Measurements from ENCODE around the gene C19orf44.
"Not testable (repeated sequence)": the region's sequence is repeated elsewhere in the genome, so short reads cannot be mapped to it uniquely, and the experiment has no call there.

The C19orf44 gene

GRCh38 chr19:16537111-16537510 is 40.9 kb downstream of the C19orf44 start:
- no peak for DNase-seq (ENCODE audit: low read depth)

DNA sequence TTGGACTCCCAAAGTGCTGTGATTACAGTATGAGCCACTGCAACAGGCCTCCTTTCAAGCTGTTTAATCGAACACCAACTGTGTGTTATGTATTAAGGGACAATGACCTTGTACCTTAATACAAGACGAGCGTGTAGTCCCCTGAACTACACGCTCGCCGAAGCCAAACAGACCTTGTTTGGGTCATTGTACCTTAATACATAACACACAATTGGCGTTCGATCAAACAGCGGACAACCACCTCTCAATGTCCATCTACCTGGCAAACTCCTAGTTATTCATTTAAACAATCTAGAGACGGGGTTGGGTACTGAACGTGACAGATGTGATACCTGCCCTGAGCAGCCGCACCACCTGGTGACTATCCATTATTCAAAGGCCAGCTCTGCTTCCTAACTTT is 44.8 kb downstream of the C19orf44 start:
- DNase-seq (ENCODE audit: low read depth): no peak

DNA sequence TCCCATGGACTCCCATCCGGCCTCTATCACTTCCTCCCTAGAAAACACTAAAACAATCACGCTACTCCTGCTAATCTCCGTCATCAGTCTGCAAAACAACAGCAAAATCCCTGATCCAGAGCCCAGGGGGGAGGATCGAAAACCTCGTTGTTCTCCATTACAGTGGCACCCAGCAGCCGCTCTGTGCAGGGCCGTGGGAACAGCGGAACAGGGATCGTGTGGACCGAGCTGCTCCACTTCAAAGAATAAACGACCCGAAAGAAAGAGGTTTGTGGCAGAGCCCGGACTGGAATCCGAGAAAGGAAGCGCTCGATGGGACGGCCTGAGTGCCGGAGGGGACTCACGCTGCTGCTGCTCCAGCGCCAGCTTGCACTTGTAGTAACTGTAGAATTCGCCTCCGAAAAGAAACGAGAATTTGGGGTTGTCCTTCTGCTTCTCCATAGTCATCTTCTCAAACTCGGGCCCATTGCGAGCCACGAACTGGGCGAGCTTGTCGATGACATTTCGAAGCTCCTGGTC is 45.4 kb downstream of the C19orf44 start:
- DNase-seq (ENCODE audit: low read depth): no peak

- peak; percentile 57 for DNase-seq (ENCODE audit: low read depth)
Measured at GRCh38 chr19:16542045-16542909, 46.1 kb downstream of the C19orf44 start, which contains the start of gene CHERP. Gene CHERP, minus strand, starts transcription at chr19:16542437. Its CDS starts 59 bp downstream, at chr19:16542378.

GRCh38 chr19:16542910-16543472 is 46.8 kb downstream of the C19orf44 start:
- DNase-seq (ENCODE audit: low read depth): no peak

DNA sequence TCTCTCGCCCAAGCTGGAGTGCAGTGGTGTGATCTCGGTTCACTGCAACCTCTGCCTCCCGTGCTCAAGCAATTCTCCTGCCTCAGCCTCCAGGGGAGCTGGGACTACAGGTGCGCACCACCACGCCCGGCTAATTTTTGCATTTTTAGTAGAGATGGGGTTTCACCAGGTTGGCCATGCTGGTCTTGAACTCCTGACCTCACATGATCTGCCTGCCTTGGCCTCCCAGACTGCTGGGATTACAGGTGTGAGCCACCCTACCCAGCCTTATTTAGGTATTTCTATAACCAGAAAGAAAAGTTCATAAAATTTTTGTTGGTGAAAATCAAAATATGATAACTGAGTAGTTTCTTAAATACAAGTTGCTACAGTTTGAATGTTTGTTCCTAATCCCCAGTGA is 47.5 kb downstream of the C19orf44 start:
- DNase-seq (ENCODE audit: low read depth): not testable (repeated sequence)

- no peak for DNase-seq (ENCODE audit: low read depth)
Measured at GRCh38 chr19:16544473-16545231, 48.5 kb downstream of the C19orf44 start.

DNA sequence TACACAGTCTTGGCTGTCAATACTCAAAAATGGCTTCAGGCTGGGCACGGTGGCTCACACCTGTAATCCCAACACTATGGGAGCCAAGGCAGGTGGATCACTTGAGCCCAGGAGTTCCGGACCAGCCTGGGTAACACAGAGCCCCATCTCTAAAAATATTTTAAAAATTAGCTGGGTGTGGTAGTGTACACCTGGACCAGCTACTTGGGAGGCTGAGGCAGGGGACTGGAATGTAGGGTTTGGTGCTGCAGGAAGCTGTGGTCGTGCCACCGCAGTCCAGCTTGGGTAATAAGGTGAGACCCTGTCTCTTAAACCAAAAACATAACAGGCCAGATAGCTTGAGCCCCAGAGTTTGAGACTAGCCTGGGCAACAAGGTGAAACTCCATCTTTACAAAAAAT is 52.8 kb downstream of the C19orf44 start:
- no peak for DNase-seq (ENCODE audit: low read depth)

DNA sequence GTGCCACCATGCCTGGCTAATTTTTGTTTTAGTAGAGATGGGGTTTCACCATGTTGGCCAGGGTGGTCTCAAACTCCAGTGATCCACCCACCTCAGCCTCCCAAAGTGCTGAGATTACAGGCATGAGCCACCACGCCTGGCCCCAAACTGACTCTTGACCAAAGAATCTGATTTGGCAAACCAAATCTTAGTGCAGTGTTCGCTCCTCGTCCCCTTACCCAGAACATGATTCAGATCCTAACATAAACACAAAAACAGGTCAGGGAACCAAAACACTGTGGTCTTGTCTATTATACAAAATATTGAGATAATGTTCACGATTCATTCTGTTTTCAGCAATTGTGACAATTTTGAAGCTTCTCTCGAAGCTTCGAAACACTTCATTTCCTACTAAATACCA is 55.7 kb downstream of the C19orf44 start:
- DNase-seq (ENCODE audit: low read depth): not testable (repeated sequence)

GRCh38 chr19:16554776-16555175 is 58.6 kb downstream of the C19orf44 start:
- no peak for DNase-seq (ENCODE audit: low read depth)

DNA sequence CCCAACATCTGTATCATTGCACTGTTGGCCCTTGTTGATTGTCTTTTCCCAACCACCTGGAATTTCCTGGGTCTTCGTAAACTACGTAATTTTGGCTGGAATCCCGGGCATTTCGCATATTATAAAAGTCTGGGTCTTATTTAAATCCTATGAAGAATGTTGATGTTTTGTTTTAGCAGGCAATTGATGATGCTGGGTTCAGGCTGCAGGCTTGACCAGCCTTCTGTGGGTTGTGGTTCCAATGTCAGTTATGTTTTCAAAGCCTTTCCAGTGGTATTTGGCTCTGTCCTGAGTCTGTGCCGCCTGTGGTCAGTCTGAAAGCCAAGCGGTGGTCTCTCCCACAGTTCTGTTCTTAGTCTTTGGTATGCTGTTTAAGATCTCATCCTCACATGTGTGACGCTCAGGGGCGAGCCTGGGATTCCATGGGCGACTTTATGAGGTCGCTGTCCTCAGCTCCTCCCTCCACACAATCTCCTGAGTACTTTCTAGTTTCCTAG is 63.6 kb downstream of the C19orf44 start:
- DNase-seq (ENCODE audit: low read depth): no peak

DNA sequence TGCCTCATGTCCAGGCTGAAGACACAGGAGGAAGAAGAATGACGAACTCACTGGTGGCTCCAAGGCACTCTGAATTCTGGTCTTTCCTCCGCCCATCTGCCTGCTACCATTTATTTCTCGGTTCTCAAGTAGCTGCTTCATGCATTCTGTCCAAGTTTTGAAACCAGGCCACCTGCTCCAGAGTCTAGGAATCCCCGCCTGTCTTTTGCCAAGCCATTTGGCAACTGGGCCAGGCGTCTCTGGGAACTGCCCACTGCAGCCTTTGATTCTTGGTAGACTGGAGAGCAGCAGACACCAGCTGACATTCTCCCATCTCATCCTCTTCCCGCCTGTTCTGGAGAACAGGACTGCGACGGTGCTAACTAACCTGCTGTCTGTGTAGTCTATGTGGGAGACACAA is 65.2 kb downstream of the C19orf44 start:
- DNase-seq (ENCODE audit: low read depth): no peak

- no peak for DNase-seq (ENCODE audit: low read depth)
Measured at GRCh38 chr19:16562608-16563025, 66.4 kb downstream of the C19orf44 start.

DNA sequence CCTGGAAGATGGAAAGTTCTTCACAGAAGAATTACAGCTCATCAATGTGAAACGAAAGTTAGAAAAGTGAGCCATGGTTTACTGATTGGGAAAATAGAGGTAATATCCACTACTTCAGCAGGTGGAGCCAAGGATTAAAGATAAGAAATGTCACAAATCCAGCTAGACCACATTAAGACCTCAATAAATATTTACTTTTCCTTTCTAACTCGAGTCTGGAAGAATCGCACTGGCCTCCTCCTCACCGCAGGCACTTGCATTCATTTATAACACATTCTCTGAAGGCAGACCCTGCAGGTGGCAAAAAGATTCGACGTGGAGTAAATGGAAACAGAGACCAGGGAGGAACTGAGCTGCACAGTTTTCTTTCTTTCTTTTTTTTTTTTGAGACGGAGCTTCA is 68.6 kb downstream of the C19orf44 start:
- DNase-seq (ENCODE audit: low read depth): no peak

GRCh38 chr19:16566161-16566560 is 70.0 kb downstream of the C19orf44 start:
- DNase-seq (ENCODE audit: low read depth): no peak

DNA sequence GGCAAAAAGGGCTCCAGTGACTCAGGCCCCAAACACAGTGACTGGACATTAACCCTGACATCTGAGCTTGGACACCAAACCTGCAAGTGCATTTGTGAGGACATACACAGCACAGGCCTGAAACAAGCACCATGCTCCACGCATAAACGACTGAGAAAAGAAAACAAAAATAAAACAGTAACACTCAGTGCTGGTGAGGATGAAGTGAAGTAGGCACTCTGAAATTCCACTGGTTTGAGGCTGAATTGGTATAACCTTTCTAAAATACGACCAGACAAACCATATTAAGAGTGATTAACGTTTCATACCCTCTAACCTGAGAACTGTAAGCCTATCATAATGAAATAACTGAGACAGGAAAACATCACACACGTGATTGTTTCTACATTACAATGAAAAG is 70.5 kb downstream of the C19orf44 start:
- DNase-seq (ENCODE audit: low read depth): no peak

DNA sequence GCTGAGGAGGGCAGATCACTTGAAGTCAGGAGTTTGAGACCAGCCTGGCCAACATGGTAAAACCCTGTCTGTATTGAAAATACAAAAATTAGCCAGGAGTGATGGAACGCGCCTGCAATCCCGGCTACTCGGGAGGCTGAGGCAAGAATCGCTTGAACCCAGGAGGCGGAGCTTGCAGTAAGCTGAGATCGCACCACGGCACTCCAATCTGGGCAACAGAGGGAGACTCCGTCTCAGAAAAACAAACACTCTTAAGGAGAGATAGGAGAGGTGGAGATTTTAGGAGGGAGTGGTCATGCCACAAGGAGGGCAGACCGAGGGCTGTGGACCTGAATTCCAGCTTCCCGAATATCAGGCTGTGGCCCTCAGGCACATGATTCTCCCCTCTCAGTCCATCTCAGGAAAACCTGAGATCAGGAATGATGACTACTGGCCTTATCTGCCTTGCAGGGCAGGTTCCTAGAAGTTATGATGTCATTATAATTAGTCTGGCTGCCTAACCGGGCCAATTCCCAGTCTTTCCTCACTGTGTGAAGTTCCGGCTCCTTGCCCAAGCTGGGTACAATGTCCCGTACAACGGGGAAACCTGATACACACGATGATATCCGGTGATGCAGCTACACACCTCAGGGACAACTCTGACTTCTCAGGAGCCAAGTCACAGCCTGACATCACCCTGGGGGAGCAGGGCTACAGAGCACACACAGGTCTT is 73.6 kb downstream of the C19orf44 start:
- DNase-seq (ENCODE audit: low read depth): no peak

All from GM04503 (cell line).